ACC112 (cell line): ENCODE data around the gene MYO5B.

Experiments
- H2AFZ ChIP-seq: fragments of 200-600 bp; sonication (generic); one replicate; pipeline ENCODE4 v1.6.0; 2017; ENCODE audit warnings: antibody characterized with exemption, low read length; ENCODE audit not compliant: unreplicated experiment
- H3K27ac ChIP-seq: fragments of 200-600 bp; sonication (generic); 2 replicates; pipeline ENCODE4 v1.5.1; 2014; ENCODE audit warnings: low read depth, mild to moderate bottlenecking, antibody characterized with exemption, low read length, moderate library complexity
- H3K27me3 ChIP-seq: fragments of 200-600 bp; sonication (generic); 2 replicates; pipeline ENCODE4 v1.6.1; 2014; ENCODE audit warnings: mild to moderate bottlenecking, antibody characterized with exemption, low read length, moderate library complexity, mixed read lengths; ENCODE audit not compliant: insufficient read depth
- H3K36me3 ChIP-seq: fragments of 200-600 bp; sonication (generic); 2 replicates; pipeline ENCODE4 v1.6.1; 2016; ENCODE audit warnings: mild to moderate bottlenecking, antibody characterized with exemption, low read length, moderate library complexity, mixed read lengths; ENCODE audit not compliant: insufficient read depth
- H3K4me1 ChIP-seq: fragments of 200-600 bp; sonication (generic); one replicate; pipeline ENCODE4 v1.6.1; 2016; ENCODE audit warnings: low read length, mixed read lengths; ENCODE audit not compliant: insufficient read depth, unreplicated experiment, control insufficient read depth
- H3K4me3 ChIP-seq: fragments of 200-600 bp; sonication (generic); 2 replicates; pipeline ENCODE4 v1.5.1; 2014; ENCODE audit warnings: mild to moderate bottlenecking, low read depth, low read length
- H3K79me2 ChIP-seq: fragments of 200-600 bp; sonication (generic); one replicate; pipeline ENCODE4 v1.6.0; 2016; ENCODE audit warnings: low read length; ENCODE audit not compliant: control insufficient read depth, unreplicated experiment, insufficient read depth

Gene MYO5B

GRCh38 chr18:49911427-49911826, 283.5 kb downstream of the MYO5B start:
- Histone ChIP-seq H3K27me3 (peaks cover 79% of the 10 kb centered on the region), H2AFZ (no peak overlapping the region), H3K79me2 (no peaks in the 10 kb centered on the region), H3K27ac (no peak overlapping the region), H3K36me3 (no peaks in the 10 kb centered on the region), H3K4me3 (no peak overlapping the region), H3K4me1 (no peaks in the 10 kb centered on the region)

GRCh38 chr18:49910986-49911385, 284.0 kb downstream of the MYO5B start:
- H3K27ac ChIP-seq: no peak overlapping the region
- H3K4me1 ChIP-seq: no peaks in the 10 kb centered on the region
- H3K4me3 ChIP-seq: no peak overlapping the region
- no peak overlapping the region for H2AFZ ChIP-seq
- no peaks in the 10 kb centered on the region for H3K79me2 ChIP-seq
- no peaks in the 10 kb centered on the region for H3K36me3 ChIP-seq
- peaks cover 78% of the 10 kb centered on the region for H3K27me3 ChIP-seq

GRCh38 chr18:49910019-49910418, 284.9 kb downstream of the MYO5B start:
- peaks cover 75% of the 10 kb centered on the region for H3K27me3 ChIP-seq
- H2AFZ ChIP-seq: no peak overlapping the region

GRCh38 chr18:49907346-49907929, 287.5 kb downstream of the MYO5B start:
- H3K36me3 ChIP-seq: no peaks in the 10 kb centered on the region

More at GRCh38 chr18:49910019-49910418, 284.9 kb downstream of the MYO5B start:
- Histone ChIP-seq H3K4me1 (no peaks in the 10 kb centered on the region), H3K27ac (no peak overlapping the region), H3K4me3 (no peak overlapping the region), H3K36me3 (no peaks in the 10 kb centered on the region), H3K79me2 (no peaks in the 10 kb centered on the region)

GRCh38 chr18:49905771-49906170, 289.2 kb downstream of the MYO5B start:
- H3K27me3 ChIP-seq: peaks cover 93% of the 10 kb centered on the region
- H3K79me2 ChIP-seq: no peaks in the 10 kb centered on the region
- no peaks in the 10 kb centered on the region for H3K4me1 ChIP-seq
- no peak overlapping the region for H2AFZ ChIP-seq
- no peak overlapping the region for H3K4me3 ChIP-seq
- no peaks in the 10 kb centered on the region for H3K36me3 ChIP-seq
- no peak overlapping the region for H3K27ac ChIP-seq

More at GRCh38 chr18:49907346-49907929, 287.5 kb downstream of the MYO5B start:
- Histone ChIP-seq H3K4me3 (no peak overlapping the region), H3K27ac (no peak overlapping the region), H3K4me1 (no peaks in the 10 kb centered on the region), H3K79me2 (no peaks in the 10 kb centered on the region), H2AFZ (no peak overlapping the region), H3K27me3 (peaks cover 84% of the 10 kb centered on the region)

- no peaks in the 10 kb centered on the region for H3K79me2 ChIP-seq
- peaks cover 93% of the 10 kb centered on the region for H3K27me3 ChIP-seq
- no peaks in the 10 kb centered on the region for H3K36me3 ChIP-seq
- H3K4me1 ChIP-seq: no peaks in the 10 kb centered on the region
- H3K4me3 ChIP-seq: no peak overlapping the region
- H3K27ac ChIP-seq: no peak overlapping the region
- H2AFZ ChIP-seq: no peak overlapping the region
These were observed 289.9 kb downstream of the MYO5B start for GRCh38 chr18:49904871-49905555.

DNA sequence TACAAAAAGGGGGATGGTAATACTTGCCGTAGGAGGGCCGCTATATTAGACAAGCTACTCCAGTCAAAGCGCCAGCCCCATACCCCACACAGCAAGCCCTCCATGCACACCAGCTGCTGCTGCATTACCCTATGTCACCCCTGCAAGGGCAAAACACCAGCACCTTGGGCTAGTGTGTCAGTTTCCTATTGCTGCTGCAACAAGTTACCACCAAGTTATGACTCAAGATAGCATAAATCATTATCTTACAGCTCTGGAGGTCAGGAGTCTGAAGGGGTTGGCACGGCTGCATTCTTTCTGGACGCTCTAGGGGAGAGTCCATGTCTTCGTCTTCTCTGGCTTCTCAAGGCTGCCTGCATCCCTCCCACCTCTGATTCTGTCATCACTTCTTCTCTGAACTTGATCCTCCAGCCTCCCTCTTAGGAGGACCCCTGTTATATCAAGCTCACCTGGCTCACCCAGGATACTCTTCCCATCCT, 293.0 kb downstream of the MYO5B start:
- Histone ChIP-seq H3K4me1 (no peaks in the 10 kb centered on the region), H3K27ac (no peak overlapping the region), H2AFZ (no peak overlapping the region), H3K4me3 (no peak overlapping the region), H3K27me3 (peaks cover 65% of the 10 kb centered on the region), H3K79me2 (no peaks in the 10 kb centered on the region), H3K36me3 (no peaks in the 10 kb centered on the region)

DNA sequence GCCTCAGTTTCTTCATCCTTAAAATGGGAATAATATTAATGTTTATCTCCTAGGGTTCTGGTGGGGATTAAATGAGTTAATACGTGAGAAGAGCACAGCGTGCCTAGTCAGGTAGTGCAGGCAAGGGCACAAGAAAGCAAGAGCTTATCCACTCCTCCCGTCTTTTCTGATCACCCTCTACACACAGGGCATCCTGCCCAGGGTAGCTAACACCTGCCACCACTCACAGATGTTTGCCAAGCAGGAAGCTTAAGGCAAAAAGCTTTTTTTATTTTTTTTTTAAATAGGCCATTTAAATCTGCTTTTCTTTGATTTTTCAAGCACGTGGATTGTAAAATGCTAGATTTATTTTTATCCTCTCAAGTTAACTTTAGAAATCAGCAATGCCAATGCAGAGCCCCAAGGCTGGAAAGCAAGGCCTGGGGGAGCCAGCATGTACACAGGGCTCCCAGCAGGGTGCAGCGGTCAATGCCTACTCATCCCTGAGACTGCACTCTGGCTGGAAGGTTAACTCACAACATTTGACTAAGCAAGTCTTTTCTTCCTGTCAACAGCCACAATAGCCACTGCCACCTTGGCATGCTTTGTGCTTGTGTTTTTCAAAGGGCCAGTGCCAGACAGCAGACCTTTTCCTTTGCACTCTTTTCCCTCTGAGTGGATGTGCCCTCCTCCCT, 295.2 kb downstream of the MYO5B start:
- H3K4me1 ChIP-seq: no peaks in the 10 kb centered on the region
- no peaks in the 10 kb centered on the region for H3K36me3 ChIP-seq
- H3K27me3 ChIP-seq: peaks cover 68% of the 10 kb centered on the region
- H3K79me2 ChIP-seq: no peaks in the 10 kb centered on the region
- H3K27ac ChIP-seq: no peak overlapping the region
- H2AFZ ChIP-seq: no peak overlapping the region
- H3K4me3 ChIP-seq: no peak overlapping the region

DNA sequence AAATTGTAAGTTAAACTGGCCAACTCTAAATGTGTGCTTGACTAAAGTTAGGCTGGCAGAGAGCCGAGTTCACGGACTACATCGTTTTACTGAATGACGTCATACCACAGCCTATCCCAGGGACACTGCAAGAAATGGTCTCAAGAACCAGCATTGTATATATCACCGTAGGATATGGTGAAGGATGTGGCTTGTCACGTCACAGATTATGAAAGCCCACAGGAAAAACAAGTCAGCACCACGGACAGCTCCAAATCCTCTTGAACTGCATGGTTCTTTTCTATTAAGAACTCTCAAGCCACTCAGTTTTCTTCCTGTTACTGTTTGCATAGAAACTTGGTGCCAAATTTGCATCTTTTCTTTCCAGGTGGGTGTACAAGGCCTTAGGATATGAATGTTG, 296.5 kb downstream of the MYO5B start:
- no peak overlapping the region for H3K4me3 ChIP-seq
- H3K4me1 ChIP-seq: no peaks in the 10 kb centered on the region
- H3K27ac ChIP-seq: no peak overlapping the region
- H2AFZ ChIP-seq: no peak overlapping the region
- no peaks in the 10 kb centered on the region for H3K79me2 ChIP-seq
- no peaks in the 10 kb centered on the region for H3K36me3 ChIP-seq
- H3K27me3 ChIP-seq: peaks cover 64% of the 10 kb centered on the region

GRCh38 chr18:49894517-49895226, 300.3 kb downstream of the MYO5B start:
- H2AFZ ChIP-seq: no peak overlapping the region
- no peak overlapping the region for H3K4me3 ChIP-seq
- H3K27me3 ChIP-seq: peaks cover 41% of the 10 kb centered on the region; the same call in 1 of the 2 replicates
- H3K79me2 ChIP-seq: no peaks in the 10 kb centered on the region
- H3K4me1 ChIP-seq: peaks cover 12% of the 10 kb centered on the region
- no peaks in the 10 kb centered on the region for H3K36me3 ChIP-seq
- no peak overlapping the region for H3K27ac ChIP-seq
